Bone marrow (tissue), 2 donors: ENCODE measurements around the gene CACNG8.

Source experiments
- DNase-seq, 2 donors: peaks; one replicate each; lab custom pipeline; 2025; lab: John Stamatoyannopoulos, UW

Gene CACNG8

GRCh38 chr19:53961523-53962356 lies 997 bp upstream of the CACNG8 start:
- DNase-seq = no peak

- no peak for DNase-seq
Observed at GRCh38 chr19:53965091-53965490, 2.4 kb downstream of the CACNG8 start.

GRCh38 chr19:53966931-53967330 lies 4.2 kb downstream of the CACNG8 start:
- no peak for DNase-seq

GRCh38 chr19:53969366-53969765 lies 6.6 kb downstream of the CACNG8 start:
- DNase-seq = no peak

- DNase-seq = no peak
Observed at GRCh38 chr19:53971673-53972072, 8.9 kb downstream of the CACNG8 start.

GRCh38 chr19:53977429-53977990 lies 14.8 kb downstream of the CACNG8 start:
- peak in 1 of 2 donors; percentile 37 for DNase-seq

GRCh38 chr19:53977991-53978731 lies 15.4 kb downstream of the CACNG8 start:
- no peak for DNase-seq

GRCh38 chr19:53978975-53979801 lies 16.5 kb downstream of the CACNG8 start:
- DNase-seq = no peak

GRCh38 chr19:53980539-53981375 lies 18.0 kb downstream of the CACNG8 start:
- DNase-seq = no peak

- no peak for DNase-seq
Observed at GRCh38 chr19:53981376-53981951, 18.7 kb downstream of the CACNG8 start.

- DNase-seq = no peak
Observed at GRCh38 chr19:53982001-53982451, 19.3 kb downstream of the CACNG8 start.

- DNase-seq = no peak
Observed at GRCh38 chr19:53982611-53983010, 19.9 kb downstream of the CACNG8 start.

GRCh38 chr19:53983457-53984289 lies 20.9 kb downstream of the CACNG8 start:
- DNase-seq = no peak

- no peak for DNase-seq
Observed at GRCh38 chr19:53985863-53986262, 23.1 kb downstream of the CACNG8 start.

GRCh38 chr19:53988981-53989380 lies 26.2 kb downstream of the CACNG8 start:
- no peak for DNase-seq

GRCh38 chr19:53989600-53990533 lies 27.1 kb downstream of the CACNG8 start:
- DNase-seq = no peak

- DNase-seq = no peak
Observed at GRCh38 chr19:53991224-53992113, 28.7 kb downstream of the CACNG8 start, which contains the start of gene CACNG6. TSS of gene CACNG6 (plus strand) at chr19:53991637. CDS start at chr19:53992878, 1,241 bp downstream.
